ENCODE measurements around the gene GABRP.
"Not testable (repeated sequence)": the region's sequence is repeated elsewhere in the genome, so short reads cannot be mapped to it uniquely, and the experiment has no call there.

The GABRP gene, protein sequence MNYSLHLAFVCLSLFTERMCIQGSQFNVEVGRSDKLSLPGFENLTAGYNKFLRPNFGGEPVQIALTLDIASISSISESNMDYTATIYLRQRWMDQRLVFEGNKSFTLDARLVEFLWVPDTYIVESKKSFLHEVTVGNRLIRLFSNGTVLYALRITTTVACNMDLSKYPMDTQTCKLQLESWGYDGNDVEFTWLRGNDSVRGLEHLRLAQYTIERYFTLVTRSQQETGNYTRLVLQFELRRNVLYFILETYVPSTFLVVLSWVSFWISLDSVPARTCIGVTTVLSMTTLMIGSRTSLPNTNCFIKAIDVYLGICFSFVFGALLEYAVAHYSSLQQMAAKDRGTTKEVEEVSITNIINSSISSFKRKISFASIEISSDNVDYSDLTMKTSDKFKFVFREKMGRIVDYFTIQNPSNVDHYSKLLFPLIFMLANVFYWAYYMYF

DNA sequence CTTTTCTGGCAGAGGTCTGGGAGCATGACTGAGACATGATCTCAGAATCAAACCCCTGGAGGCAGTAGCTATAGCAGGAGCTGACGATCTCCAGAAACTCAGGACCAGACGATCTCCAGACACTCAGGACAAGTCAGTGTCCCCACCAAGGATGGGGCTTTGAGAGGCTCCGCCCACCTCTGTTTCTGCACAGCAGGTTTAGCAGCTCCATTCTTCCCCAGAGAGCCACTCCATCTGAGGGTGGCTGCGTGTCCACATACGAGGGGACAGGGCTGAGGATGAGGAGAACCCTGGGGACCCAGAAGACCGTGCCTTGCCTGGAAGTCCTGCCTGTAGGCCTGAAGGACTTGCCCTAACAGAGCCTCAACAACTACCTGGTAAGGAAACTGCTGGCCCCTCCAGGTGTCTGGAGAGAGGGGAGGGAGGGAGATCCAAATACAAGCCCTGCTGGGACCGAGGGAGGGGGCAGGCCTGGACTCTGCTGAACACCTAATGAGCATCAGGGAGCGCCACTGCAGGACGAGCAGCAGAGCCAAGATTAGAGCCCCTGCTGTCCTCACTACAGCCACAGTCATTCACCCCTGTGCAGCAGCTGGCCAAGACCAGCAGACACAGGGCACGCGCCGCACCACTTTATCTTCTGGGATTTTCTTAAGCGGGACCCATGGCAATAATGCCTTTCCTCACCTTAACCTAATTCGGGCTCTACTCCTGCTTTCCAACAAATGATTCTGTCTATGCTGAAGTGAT, at the start of gene GABRP:
GABRP (plus strand) TSS at position 228 of the 750 bp plus-strand sequence. CDS start 4,891 bp downstream, outside the sequence.
- DNase-seq (ENCODE audit: low spot score) = no peak

DNA sequence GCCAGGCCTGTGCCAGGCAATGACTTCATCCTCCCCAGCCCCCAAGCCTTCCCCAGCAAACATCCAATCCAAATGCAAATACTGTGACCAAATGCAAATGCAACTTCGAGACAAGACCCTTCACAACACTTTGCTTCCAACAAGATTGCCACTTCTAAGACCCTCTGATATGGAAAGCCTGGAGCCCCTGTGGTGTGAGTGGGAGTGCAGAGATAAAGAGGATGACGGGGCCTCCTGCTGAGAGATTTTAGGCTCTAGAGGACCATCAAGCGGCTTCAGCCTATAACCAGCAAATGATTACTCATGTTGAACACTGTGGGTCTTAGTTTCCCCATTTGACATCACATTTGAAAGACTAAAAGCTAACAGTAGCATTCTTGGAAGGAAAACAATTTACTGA, 46.6 kb upstream of the GABRP start:
- DNase-seq (ENCODE audit: low spot score) = no peak

DNA sequence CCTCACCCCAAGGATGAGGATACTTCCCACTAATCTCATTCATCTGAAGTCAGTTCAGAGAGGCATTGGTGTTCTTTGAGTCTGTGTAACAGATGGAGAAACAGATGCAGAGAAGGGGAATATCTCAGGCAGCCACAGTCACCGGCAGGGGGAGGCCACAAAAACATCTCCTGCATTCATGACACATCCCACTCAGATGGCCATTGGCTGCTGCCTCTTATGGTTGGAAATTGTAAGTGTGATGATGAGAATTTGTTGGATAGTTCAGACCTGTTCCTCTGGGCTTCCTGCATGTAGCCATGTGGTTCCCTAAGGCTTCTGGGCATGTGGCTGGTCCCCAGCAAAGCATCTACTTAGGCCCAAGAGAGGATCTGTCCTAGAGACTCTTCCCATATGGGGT, 45.9 kb upstream of the GABRP start:
- no peak for DNase-seq (ENCODE audit: low spot score)

DNA sequence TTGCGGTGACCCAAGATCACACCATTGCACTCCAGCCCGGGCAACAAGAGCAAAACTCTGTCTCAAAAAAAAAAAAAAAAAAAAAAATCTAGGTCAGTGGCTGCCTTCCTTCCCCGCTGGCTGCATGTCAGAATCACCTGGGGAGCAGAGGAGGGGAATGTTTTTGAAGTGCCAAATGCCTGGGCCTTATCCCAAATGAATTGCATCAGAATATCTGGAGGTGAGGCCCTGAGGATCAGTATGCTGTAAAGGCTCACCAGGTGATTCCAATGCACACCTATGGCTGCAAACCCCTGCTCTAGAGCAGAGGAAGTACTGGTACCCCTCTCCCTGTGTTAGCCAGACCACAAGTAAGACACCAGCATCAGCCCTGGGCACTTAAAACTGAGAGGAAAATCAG, 44.7 kb upstream of the GABRP start:
- no peak for DNase-seq (ENCODE audit: low spot score)

DNA sequence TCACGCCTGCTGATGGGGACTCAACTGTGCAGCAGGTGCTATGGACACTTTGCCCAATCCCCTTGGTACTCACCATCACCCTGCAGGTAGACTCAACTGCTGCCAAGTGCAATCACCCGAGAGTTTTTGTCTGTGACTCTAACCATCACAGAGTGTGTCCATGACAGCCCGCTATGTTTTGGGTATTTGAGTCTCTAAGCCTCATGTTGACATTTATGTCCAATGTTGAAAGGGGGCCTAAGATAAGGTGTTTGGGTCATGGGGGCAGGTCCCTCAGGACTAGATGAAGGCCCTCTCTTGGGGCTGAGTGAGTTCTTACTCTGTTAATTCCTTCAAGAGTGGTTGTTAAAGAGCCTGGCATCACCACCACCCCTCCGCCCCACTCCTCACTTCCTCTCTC, 44.1 kb upstream of the GABRP start:
- no peak for DNase-seq (ENCODE audit: low spot score)

DNA sequence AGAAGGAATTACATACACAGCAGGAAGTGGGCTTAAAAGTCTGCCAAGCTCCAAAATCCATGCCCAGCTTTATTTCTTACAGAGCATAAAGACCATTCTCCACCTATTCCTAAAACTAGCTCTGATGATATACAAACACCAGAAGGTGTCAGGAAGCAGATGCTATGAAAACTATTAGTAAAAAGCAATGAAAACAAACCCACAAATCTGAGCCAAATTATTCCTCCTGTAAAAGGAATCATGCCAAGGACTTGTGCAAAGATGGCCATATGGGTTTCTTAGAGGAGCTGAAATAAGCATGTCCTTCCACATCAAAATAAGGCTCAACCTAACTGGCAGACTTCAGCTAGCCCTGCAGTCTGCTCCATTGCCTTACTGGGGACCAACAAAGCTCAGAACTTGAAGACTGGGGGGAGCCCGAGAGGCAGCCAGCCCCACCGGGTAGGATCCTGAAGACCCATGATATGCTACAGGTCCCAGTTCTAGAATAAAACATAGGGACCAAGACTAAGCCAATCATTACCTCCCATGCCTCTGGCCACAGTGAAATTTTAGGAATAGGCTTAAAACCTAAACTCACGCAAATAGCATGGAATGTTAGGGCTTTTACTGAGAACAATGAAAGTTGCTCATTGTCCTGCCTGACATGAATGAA, 42.8 kb upstream of the GABRP start:
- DNase-seq (ENCODE audit: low spot score) = no peak

DNA sequence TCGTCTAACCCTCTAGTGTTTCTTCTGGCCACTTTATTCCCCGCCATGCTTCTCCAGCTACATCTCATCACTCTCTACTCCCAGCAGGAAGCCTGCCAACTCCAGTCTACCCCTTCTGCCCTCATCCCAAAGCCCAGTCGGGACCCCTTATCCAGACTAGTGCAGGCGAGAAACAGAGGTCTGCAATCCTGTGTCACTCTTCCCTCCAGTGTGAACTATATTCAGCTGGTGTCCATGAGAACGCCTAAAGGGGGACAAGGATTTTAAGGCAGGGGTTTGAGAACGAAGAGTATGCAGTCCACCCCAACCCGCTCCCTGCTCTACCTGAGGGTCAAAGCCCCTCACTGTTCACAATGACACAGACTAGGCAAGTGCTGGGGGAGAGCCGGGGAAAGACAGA, 41.7 kb upstream of the GABRP start:
- DNase-seq (ENCODE audit: low spot score) = no peak

DNA sequence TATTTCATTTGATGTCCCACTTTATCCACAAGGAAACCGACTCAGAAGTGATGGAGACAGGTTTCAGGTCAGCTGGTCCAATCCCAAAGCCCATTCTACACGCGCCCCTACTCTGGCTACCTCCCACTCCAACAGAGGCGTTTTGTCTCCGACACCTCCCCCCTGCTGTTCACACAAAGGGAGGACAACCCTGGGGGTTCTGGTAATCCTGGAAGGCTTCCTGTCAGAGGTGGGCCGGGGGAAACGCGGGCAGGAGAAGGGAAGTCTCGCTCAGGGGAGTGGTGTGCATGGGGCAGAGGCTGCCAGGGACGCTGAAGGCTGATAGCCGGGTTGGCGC, 39.7 kb upstream of the GABRP start:
- DNase-seq (ENCODE audit: low spot score) = no peak

DNA sequence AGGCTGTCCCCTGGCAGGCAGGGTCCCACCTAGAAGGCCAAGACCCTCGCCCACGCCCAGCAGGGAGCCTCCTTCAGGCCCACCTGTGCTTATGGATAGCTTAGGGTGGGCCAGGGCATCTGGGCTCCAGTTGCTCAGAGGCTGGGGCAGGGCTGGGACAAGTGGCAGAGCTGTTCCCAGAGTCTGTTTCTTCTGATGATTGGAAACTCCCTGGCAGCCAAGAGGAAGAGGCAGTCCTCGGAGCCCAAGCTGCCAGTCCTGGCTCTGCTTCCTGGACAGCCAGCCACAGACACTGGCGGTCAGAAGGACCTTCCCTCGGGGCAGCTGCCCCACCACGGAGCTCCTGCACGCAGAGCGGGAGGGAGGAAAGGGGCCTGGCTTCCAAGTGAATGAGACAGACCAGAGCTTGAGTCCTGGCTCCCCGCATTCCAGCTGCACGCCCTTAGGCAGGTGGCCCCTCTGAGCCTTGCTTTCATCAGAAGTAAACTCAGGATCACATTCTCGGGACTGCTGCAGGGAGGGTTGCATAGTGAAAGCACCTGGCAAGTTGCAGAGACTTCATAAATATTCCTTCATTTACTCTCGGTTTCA, 37.9 kb upstream of the GABRP start:
- DNase-seq (ENCODE audit: low spot score) = peak; percentile 36

DNA sequence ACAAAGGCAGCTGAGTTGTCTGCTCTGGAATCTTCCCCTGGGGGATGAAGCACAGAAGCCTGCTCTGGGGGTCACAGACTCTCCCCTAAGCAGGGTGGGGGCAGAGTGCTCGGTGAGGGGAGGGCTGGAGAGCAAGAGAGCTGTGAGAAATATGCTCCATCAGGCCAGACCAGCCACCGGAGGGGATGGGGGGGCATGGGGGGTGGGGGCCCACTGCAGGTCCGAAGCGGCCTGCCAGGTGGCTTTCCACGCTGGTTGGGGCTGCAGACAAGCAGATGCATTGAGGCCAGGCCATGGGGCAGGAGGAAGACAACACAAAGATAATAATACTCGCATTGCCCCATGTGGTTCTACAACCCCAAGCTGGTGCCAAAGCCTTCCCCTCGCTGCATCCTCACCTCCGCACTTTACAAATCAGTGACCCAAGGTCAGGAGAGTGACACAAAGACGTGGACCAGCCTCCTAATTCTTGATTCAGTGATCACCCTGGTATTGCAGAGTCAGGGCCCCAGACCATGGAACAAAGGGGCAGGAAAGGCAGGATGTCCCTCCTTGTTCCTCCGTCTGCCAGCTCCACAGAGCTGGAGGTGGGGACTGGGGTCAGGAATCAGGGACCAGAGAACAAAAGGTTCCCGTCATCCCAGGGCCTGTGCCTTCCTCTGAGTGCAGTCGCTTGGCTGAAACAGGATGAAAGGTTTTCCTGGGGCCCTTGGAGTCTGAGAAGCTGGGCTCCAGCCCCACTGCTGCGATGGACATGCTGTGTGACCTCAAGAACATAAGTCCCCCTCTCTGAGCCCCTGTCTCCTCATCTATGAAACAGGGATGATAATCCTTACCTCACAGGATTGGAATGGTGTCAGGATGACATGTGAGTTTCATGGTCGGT, 37.2 kb upstream of the GABRP start:
- no peak for DNase-seq (ENCODE audit: low spot score)

DNA sequence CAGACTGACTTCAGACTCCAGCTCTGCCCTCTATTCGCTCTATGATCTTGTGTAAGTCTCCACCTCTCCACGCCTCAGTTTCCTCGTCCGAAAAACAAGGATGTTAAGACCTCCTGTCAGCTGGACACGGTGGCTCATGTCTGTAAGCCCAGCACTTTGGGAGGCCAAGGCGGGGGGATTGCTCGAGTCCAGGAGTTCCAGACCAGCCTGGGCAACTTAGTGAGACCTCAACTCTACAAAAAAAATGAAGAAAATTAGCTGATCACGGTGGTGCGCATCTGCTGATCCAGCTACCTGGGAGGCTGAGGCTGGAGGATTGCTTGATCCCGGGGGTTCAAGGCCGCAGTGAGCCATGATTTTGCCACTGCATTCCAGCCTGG, 36.6 kb upstream of the GABRP start:
- no peak for DNase-seq (ENCODE audit: low spot score)

DNA sequence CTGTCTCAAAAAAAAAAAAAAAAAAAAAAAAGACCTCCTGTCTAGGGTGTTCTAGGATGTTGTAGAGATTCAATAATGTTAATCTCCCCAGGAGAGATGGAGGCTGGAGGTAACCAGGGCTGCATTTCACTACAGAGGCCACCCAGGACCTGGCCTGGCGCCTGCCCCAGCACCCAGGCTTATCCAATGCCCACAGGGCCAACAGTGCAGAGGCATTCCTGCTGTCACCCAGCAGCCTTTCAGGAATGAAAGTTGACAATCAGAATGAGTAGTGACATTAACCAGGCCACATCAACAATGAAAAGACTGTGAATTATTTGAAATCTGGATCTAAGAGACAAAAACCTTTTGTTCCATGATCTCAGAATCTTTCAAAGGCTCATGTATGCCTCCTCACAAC, 36.2 kb upstream of the GABRP start:
- no peak for DNase-seq (ENCODE audit: low spot score)

DNA sequence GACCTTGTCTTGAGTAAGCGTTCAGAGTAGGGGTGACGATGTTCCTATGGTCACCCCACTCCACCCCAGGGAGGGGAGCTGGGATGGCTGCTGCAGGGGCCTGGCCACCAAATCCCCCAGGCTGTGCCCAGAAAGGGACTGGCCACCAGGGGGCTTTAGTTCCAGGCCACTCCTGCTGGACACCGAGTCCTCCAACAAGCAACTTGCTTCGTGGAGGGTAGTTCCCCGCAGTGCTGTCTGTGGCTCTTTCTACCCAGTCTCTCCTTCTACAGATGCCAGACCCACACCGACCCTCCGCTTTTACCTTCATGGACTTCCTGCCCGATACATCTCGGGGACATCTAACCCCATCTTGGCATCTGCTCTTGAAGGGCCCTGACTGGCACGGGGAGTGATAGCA, 35.7 kb upstream of the GABRP start:
- DNase-seq (ENCODE audit: low spot score) = no peak

DNA sequence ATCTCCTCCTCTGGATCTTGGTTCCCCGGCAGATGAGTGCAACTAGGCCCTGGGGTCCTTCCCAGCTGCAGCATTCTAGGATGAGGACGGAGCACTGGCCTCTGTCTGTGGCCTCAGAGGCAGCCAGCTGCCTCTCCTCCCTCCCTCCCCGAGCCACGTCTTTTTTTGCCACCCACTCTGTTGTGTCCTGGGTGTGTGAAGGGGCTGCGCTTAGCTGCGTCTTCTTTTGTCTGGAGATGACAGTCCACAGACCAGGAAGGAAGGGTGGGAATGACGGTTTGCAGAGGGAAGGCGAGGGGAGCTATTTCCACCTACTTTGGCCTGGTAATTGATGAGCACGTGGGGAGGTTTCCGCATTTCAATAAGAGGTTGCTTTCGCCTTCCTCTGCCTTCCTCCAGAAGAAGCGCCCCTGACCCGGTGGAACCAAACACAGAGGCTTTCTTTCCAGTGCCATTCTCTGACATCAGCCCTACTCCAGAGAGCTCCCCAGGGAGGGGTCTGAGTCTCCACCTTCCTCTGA, 34.5 kb upstream of the GABRP start:
- no peak for DNase-seq (ENCODE audit: low spot score)

DNA sequence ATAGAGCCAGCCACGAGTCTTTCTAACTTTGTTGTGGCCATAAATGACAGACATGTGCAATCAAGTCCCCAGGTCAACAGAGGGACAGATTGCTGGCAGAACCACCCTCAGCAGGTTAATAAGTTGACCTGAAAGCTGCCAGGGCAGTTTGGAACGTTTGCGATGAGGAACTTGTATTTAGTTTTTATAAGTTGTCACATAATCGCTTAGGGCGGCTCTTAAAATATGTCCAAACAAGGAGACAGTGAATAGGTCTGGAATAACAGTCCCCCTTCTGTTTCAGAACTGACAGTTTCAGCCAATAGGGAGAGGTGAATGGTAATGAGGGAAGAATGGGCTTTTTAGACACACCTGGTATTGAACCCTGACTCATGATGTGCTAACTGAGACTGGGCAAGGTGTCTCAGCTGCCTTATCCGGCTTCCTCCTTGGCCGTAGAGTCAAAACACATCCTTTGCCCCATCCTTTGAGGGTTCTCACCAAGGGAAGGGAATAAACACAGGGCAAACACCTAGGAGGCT, 33.6 kb upstream of the GABRP start:
- DNase-seq (ENCODE audit: low spot score) = no peak

DNA sequence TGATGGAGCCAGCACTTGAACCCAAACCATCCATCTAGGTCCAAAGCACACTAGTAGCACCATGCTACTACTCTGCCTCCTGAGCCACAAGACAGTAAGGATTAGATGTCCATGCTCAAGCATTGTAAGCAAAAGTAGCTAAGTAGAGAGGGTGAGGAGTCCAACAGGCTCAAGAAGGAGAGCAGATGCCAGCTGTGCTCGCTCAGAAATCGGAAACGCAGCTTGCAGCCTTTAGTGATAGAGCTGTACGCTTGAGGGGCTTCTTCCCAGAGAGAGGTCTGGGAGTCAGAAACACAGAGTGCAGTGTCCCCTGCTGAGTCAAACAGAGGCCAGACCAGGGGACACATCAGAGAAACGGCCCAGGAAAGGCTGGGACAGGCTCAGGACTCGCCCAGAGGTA, 32.7 kb upstream of the GABRP start:
- no peak for DNase-seq (ENCODE audit: low spot score)

DNA sequence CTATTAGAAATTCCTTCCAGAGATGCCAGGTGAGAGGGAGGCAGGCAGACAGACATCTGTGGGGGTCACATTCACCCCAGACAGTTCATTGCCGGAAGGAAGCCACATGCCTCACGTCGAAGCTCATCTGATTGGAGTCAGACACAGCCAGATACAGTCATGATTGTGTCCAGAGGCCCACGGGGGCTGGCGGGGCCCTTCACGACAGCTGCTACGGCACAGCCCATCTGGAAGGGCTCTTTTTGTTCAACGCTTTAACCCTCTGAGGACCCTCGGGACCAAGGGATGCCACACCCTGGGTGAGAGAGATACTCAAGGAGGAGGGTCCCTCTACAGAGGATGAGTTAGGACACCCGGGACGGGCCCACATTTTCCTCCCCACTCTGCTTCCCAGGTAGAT, 31.9 kb upstream of the GABRP start:
- DNase-seq (ENCODE audit: low spot score) = no peak

DNA sequence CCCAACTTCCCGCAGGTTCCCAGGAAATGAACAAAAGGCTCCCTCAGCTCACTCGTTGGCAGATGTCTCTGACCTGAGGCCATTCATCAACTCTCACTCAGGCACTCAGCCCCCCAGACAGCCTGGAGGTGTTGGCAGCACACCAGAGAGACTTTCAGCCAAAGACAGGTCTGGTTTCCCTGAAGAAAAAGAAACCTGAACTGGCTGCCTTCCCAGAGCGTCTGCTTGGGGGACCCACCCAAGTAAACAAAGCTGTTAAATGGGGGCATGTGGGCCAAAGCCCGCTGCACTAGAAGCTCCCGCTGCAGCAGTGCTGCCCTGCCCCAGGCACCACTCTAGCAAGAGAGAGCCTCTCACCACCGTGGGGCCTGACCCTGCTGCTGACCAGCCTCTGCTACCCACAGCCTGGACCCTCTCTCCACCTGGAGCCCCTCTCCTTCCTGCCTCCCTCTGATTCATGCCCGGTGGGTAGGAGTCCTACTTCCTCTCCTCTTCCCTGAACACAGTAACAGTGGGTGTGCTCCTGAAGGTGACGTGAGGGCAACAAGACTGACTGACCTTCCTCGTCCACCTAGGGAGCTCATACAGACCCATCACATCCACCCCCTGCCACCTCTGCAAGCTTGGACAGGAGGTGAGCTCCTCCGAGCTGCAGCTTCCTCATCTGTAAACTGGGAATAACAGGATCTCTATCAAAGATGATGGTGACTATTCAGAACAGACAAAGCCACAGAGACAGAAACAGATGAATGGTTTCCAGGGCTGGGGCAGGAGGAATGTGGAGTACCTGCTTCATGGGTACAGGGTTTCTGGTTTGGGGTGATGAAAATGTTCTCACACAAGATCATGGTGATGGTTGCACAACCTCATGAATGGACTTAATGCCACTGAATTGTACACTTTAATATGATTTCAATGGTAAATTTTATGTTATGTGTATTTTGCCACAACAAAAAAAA, 31.0 kb upstream of the GABRP start:
- DNase-seq (ENCODE audit: low spot score) = no peak

DNA sequence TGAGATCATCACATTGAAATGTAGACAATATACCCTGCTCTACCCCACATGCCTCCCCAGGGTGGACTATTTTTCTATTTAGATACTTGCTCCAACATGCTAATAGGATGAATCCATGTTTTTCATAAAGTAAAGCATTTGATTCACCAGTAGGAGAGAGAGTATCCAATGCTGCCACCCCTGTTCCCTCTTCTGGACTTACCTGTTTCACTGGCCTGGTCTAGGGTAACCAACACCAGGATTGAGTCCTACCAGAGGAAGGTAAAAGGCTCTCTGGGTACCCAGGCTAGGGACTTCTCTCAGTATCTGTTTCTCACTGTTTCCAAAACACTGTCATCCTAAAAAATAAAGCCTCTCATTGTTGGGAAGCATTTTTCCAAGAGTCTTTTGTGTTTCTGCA, 30.2 kb upstream of the GABRP start:
- DNase-seq (ENCODE audit: low spot score) = no peak

DNA sequence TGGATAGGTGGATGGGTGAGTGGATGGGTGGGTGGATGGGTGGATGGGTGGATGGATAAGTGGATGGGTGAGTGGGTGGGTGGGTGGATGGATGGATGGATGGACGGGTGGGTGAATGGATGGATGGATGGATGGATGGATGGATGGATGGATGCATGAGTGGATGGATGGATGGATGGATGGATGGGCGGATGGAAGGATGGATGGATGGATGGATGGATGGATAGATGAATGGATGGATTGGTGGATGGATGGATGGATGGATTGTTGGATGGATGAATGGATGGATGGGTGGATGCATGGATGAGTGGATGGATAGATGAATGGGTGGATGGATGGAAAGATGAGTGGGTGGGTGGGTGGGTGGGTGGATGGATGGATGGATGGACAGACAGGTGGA, 29.0 kb upstream of the GABRP start:
- not testable (repeated sequence) for DNase-seq (ENCODE audit: low spot score)
